DOHH2 (cell line): Measurements from ENCODE around the gene SHROOM1.

ENCODE experiments used
- H3F3A ChIP-seq: fragments of 200-600 bp; sonication (generic), shearing (Covaris generic); 2 replicates; pipeline ENCODE4 v1.6.0; 2016; ENCODE audit warnings: antibody characterized with exemption, mild to moderate bottlenecking; ENCODE audit not compliant: control insufficient read depth, insufficient read depth
- H3K27ac ChIP-seq: fragments of 200-600 bp; sonication (generic); 2 replicates; pipeline ENCODE4 v1.5.1; 2014; ENCODE audit warnings: low read depth, mild to moderate bottlenecking, low read length, moderate library complexity
- H3K27me3 ChIP-seq: fragments of 200-600 bp; sonication (generic); 2 replicates; pipeline ENCODE4 v1.6.1; 2014; ENCODE audit warnings: mild to moderate bottlenecking, low read length, mixed read lengths; ENCODE audit not compliant: control insufficient read depth
- H3K36me3 ChIP-seq: fragments of 200-600 bp; sonication (generic); 2 replicates; pipeline ENCODE4 v1.6.1; 2014; ENCODE audit warnings: mild to moderate bottlenecking, low read length, moderate library complexity, mixed read lengths; ENCODE audit not compliant: control insufficient read depth
- H3K4me1 ChIP-seq: fragments of 200-600 bp; sonication (generic); 2 replicates; pipeline ENCODE4 v1.6.1; 2014; ENCODE audit warnings: mild to moderate bottlenecking, low read length, mixed read lengths; ENCODE audit not compliant: control insufficient read depth
- H3K4me2 ChIP-seq: fragments of 200-600 bp; sonication (generic); 2 replicates; pipeline ENCODE4 v1.6.0; 2014; ENCODE audit warnings: mild to moderate bottlenecking, low read length, moderate library complexity
- H3K4me3 ChIP-seq: fragments of 200-600 bp; sonication (generic); 2 replicates; pipeline ENCODE4 v1.5.1; 2014; ENCODE audit warnings: mild to moderate bottlenecking, low read length, mixed read lengths
- H3K79me2 ChIP-seq: fragments of 200-600 bp; sonication (generic); 2 replicates; pipeline ENCODE4 v1.6.1; 2014; ENCODE audit warnings: mild to moderate bottlenecking, low read length, mixed read lengths; ENCODE audit not compliant: control insufficient read depth
- H3K9me2 ChIP-seq: fragments of 200-600 bp; sonication (generic); replicated peaks from 2 replicates; pipeline ENCODE4 v1.6.1; 2014; ENCODE audit warnings: mild to moderate bottlenecking, low read length, mixed read lengths; ENCODE audit not compliant: control insufficient read depth
- H3K9me3 ChIP-seq: fragments of 200-600 bp; sonication (generic); 2 replicates; pipeline ENCODE4 v1.6.1; 2014; ENCODE audit warnings: antibody characterized with exemption, low read length, mixed read lengths; ENCODE audit not compliant: control insufficient read depth, insufficient read depth
- H4K20me1 ChIP-seq: fragments of 200-600 bp; sonication (generic); 2 replicates; pipeline ENCODE4 v1.6.0; 2014; ENCODE audit warnings: low read depth, mild to moderate bottlenecking, antibody characterized with exemption, low read length, moderate library complexity; ENCODE audit not compliant: control insufficient read depth, insufficient read depth
- CTCF ChIP-seq: fragments of 200-600 bp; sonication (generic); IDR thresholded peaks from one replicate; pipeline ENCODE4 v1.5.1; 2014; ENCODE audit warnings: antibody characterized with exemption, mild to moderate bottlenecking, low read depth, low read length; ENCODE audit not compliant: poor library complexity, severe bottlenecking
- EZH2phosphoT487 ChIP-seq: fragments of 200-600 bp; sonication (generic); IDR thresholded peaks from 2 replicates; pipeline ENCODE4 v1.6.1; 2017; ENCODE audit warnings: borderline replicate concordance, mild to moderate bottlenecking, antibody characterized with exemption, low read length, moderate library complexity, mixed read lengths

Gene SHROOM1

GRCh38 chr5:132867046-132867451 lies 36.6 kb upstream of the SHROOM1 start:
- Histone ChIP-seq H3F3A (peaks cover 8% of the 10 kb centered on the region), H3K9me3 (no peaks in the 10 kb centered on the region), H3K27me3 (0 out of 2 replicates have a peak, but pooled peaks cover 2% of the 10 kb centered on the region), H3K79me2 (peaks cover 31% of the 10 kb centered on the region), H3K4me3 (peak overlapping the region; percentile 91), H3K36me3 (peaks cover 49% of the 10 kb centered on the region), H3K4me1 (peaks cover 16% of the 10 kb centered on the region), H3K27ac (peak overlapping the region; percentile 30), H3K9me2 (no peaks in the 10 kb centered on the region), H3K4me2 (peak overlapping the region; percentile 85), H4K20me1 (0 out of 2 replicates have a peak, but pooled peaks cover 6% of the 10 kb centered on the region)
- TF ChIP-seq EZH2phosphoT487: no peak
- TF ChIP-seq CTCF: no peak

GRCh38 chr5:132866342-132867045 lies 36.0 kb upstream of the SHROOM1 start, which contains the start of the genes GDF9 and UQCRQ:
Gene GDF9 (minus strand): TSS chr5:132866469. CDS start chr5:132864533, 1,936 bp downstream.
Gene UQCRQ (plus strand): TSS chr5:132866642. CDS start chr5:132866882, 240 bp downstream.
- peak within 1 kb of the TSS; percentile 91 for H3K4me3 ChIP-seq
- 0 out of 2 replicates have a peak, but pooled peaks cover 6% of the 10 kb centered on the region for H4K20me1 ChIP-seq

GRCh38 chr5:132865668-132866341 lies 35.4 kb upstream of the SHROOM1 start:
- Histone ChIP-seq H3K4me1 (peaks cover 16% of the 10 kb centered on the region), H4K20me1 (0 out of 2 replicates have a peak, but pooled peaks cover 6% of the 10 kb centered on the region), H3F3A (peaks cover 4% of the 10 kb centered on the region), H3K4me3 (peak overlapping the region; percentile 91), H3K79me2 (peaks cover 31% of the 10 kb centered on the region), H3K9me3 (no peaks in the 10 kb centered on the region), H3K27me3 (peaks cover 2% of the 10 kb centered on the region; the same call in 1 of the 2 replicates), H3K4me2 (peak overlapping the region; percentile 85), H3K27ac (no peak overlapping the region), H3K9me2 (no peaks in the 10 kb centered on the region), H3K36me3 (peaks cover 37% of the 10 kb centered on the region)
- TF ChIP-seq EZH2phosphoT487 (no peak), CTCF (no peak)

More at GRCh38 chr5:132866342-132867045, 36.0 kb upstream of the SHROOM1 start, which contains the start of the genes GDF9 and UQCRQ:
- peaks cover 8% of the 10 kb centered on the region for H3F3A ChIP-seq
- H3K79me2 ChIP-seq: peaks cover 31% of the 10 kb centered on the region
- H3K4me1 ChIP-seq: peaks cover 16% of the 10 kb centered on the region
- H3K9me2 ChIP-seq: no peaks in the 10 kb centered on the region
- H3K27me3 ChIP-seq: 0 out of 2 replicates have a peak, but pooled peaks cover 2% of the 10 kb centered on the region
- TF ChIP-seq CTCF (peak; percentile 36), EZH2phosphoT487 (no peak)
- no peaks in the 10 kb centered on the region for H3K9me3 ChIP-seq
- peak within 1 kb of the TSS; percentile 85 for H3K4me2 ChIP-seq
- peak within 1 kb of the TSS; percentile 30 for H3K27ac ChIP-seq
- peaks cover 43% of the 10 kb centered on the region for H3K36me3 ChIP-seq
